HepG2 (cell line): Measurements from ENCODE around the gene CPEB3. TPM values are rescaled to one million over a fixed set of nuclear protein-coding genes. Genes with fewer than 3 reads are reported as not detected.

Experiments used
- CEBPG ChIP-seq: IDR thresholded peaks from 2 replicates; pipeline ENCODE4 v1.6.1; 2016
- EZH2 ChIP-seq: conservative IDR thresholded peaks from 2 replicates; pipeline ENCODE4 v1.6.1; 2012; ENCODE audit warnings: mild to moderate bottlenecking, low read depth, low read length, moderate library complexity
- FOSL2 ChIP-seq: sonication (generic); formaldehyde crosslinking; IDR thresholded peaks from 2 replicates; pipeline ENCODE4 v1.4.0; 2020; ENCODE audit warnings: missing genetic modification reagents
- IKZF1 ChIP-seq: fragments of 450-650 bp; IDR thresholded peaks from 2 replicates; pipeline ENCODE4 v1.7.1; 2016
- NR2F6 ChIP-seq, 2 experiments: IDR thresholded peaks; 2 replicates each; pipeline ENCODE4 v1.6.1; 2016; ENCODE audit warnings: antibody characterized with exemption in 1 of 2, mild to moderate bottlenecking in 1 of 2
- RAD21 ChIP-seq: fragments of 450-650 bp; formaldehyde crosslinking; IDR thresholded peaks from 2 replicates; pipeline ENCODE4 v1.5.0; 2020; ENCODE audit warnings: mild to moderate bottlenecking
- RXRB ChIP-seq: IDR thresholded peaks from 2 replicates; pipeline ENCODE4 v1.6.1; 2016; ENCODE audit warnings: borderline replicate concordance, missing genetic modification reagents, missing compliant biosample characterization
- TEAD3 ChIP-seq: optimal IDR thresholded peaks from 2 replicates; pipeline ENCODE3; 2016; ENCODE audit warnings: borderline replicate concordance
- THAP11 ChIP-seq: IDR thresholded peaks from 2 replicates; pipeline ENCODE4 v1.6.1; 2016; ENCODE audit warnings: missing biosample characterization, missing genetic modification reagents
- TRAFD1 ChIP-seq: sonication (generic); formaldehyde crosslinking; IDR thresholded peaks from 2 replicates; pipeline ENCODE4 v1.5.1; 2020; ENCODE audit warnings: missing genetic modification reagents, mild to moderate bottlenecking, borderline replicate concordance
- ZFP41 ChIP-seq: sonication (generic); formaldehyde crosslinking; IDR thresholded peaks from 2 replicates; pipeline ENCODE4 v1.4.0; 2020; ENCODE audit warnings: mild to moderate bottlenecking, missing genetic modification reagents, borderline replicate concordance
- ZNF224 ChIP-seq: sonication (generic); formaldehyde crosslinking; IDR thresholded peaks from 2 replicates; pipeline ENCODE4 v1.5.0; 2020; ENCODE audit warnings: mild to moderate bottlenecking, missing genetic modification reagents
- ZNF816 ChIP-seq: sonication (generic); formaldehyde crosslinking; IDR thresholded peaks from 2 replicates; pipeline ENCODE4 v1.8.0; 2022; ENCODE audit warnings: missing genetic modification reagents, mild to moderate bottlenecking, borderline replicate concordance
- polyA plus RNA-seq, 8 experiments: library from polyadenylated mRNA; depleted of rRNA in 3 of 8; stranded (reverse) in 7 of 8; unstranded in 1 of 8; fragments of >200 nt; fragmentation: Illumina TruSeq in 4 of 8; extraction: Trizol in 4 of 8; gene quantifications; 2 replicates each; pipeline versions ENCODE4 v1.2.1 to v1.2.3, GENCODE V29; 2011 to 2016; ENCODE audit warnings: low read depth in 4 of 8, missing spikeins in 1 of 8, mixed read lengths in 1 of 8; ENCODE audit not compliant: insufficient read depth in 1 of 8
- total RNA-seq, 5 experiments: library from RNA; depleted of rRNA; stranded (reverse); fragments of >200 nt; fragmentation: Illumina TruSeq; extraction: Trizol; gene quantifications; 2 replicates each; pipeline ENCODE4 v1.2.3, GENCODE V29; 2016; ENCODE audit warnings: low read depth in 1 of 5
- TF ChIP-seq, protein P1 (sequence below): IDR thresholded peaks from 2 replicates; pipeline ENCODE4 v1.4.0; 2020; ENCODE audit warnings: mild to moderate bottlenecking, missing genetic modification reagents
- TF ChIP-seq, protein P2 (sequence below): fragments of 450-650 bp; IDR thresholded peaks from 2 replicates; pipeline ENCODE4 v1.6.1; 2017; ENCODE audit warnings: mild to moderate bottlenecking
- TF ChIP-seq, protein P3 (sequence below): sonication (generic); formaldehyde crosslinking; IDR thresholded peaks from 2 replicates; pipeline ENCODE4 v1.4.0; 2020; ENCODE audit warnings: missing genetic modification reagents, mild to moderate bottlenecking, borderline replicate concordance
- TF ChIP-seq, protein P4 (sequence below): sonication (generic); formaldehyde crosslinking; IDR thresholded peaks from 2 replicates; pipeline ENCODE4 v1.4.0; 2020; ENCODE audit warnings: low read depth, mild to moderate bottlenecking, missing genetic modification reagents
- TF ChIP-seq, protein P5 (sequence below): sonication (generic); formaldehyde crosslinking; IDR thresholded peaks from 2 replicates; pipeline ENCODE4 v1.9.0; 2021; ENCODE audit warnings: missing genetic modification reagents, borderline replicate concordance

The CPEB3 gene
- total and polyA plus RNA-seq, 2 of the 13 experiments (the other 11 are each of a cell fraction or from before 2014, with no cell fraction given), result 0.66 to 0.70 TPM

DNA sequence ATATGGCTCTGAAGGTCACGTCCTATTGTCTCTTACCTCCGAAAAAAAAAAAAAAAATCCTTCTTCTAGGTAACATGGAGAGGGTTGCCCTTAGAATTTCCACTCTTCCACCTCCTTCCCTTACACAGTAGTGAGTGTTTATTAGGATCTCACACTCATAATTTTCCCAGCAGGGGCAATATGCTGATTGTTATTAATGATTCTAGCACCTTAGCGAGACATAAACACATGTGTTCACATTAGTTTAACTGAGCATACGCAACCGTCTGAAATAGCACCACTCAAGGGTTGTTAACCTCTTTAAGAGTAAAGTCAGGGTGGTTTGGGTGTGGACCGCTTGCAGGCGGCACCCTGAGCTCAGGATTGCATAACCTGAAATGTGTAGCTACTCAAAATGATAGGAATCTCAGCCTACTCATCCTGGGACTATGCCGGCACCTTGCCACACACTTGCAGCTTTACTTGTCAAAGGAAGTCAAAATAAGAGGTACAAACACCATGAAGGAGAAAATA is 52.2 kb downstream of the CPEB3 start (continued):
- TF ChIP-seq, protein P1, sequence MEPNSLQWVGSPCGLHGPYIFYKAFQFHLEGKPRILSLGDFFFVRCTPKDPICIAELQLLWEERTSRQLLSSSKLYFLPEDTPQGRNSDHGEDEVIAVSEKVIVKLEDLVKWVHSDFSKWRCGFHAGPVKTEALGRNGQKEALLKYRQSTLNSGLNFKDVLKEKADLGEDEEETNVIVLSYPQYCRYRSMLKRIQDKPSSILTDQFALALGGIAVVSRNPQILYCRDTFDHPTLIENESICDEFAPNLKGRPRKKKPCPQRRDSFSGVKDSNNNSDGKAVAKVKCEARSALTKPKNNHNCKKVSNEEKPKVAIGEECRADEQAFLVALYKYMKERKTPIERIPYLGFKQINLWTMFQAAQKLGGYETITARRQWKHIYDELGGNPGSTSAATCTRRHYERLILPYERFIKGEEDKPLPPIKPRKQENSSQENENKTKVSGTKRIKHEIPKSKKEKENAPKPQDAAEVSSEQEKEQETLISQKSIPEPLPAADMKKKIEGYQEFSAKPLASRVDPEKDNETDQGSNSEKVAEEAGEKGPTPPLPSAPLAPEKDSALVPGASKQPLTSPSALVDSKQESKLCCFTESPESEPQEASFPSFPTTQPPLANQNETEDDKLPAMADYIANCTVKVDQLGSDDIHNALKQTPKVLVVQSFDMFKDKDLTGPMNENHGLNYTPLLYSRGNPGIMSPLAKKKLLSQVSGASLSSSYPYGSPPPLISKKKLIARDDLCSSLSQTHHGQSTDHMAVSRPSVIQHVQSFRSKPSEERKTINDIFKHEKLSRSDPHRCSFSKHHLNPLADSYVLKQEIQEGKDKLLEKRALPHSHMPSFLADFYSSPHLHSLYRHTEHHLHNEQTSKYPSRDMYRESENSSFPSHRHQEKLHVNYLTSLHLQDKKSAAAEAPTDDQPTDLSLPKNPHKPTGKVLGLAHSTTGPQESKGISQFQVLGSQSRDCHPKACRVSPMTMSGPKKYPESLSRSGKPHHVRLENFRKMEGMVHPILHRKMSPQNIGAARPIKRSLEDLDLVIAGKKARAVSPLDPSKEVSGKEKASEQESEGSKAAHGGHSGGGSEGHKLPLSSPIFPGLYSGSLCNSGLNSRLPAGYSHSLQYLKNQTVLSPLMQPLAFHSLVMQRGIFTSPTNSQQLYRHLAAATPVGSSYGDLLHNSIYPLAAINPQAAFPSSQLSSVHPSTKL (CRISPR knock-in tag), result 0 out of 2 replicates have a peak, but pooled peaks have one; percentile 44
- no peak for TF ChIP-seq ZFP41
- no peak for TF ChIP-seq TRAFD1 (CRISPR knock-in tag)
- no peak for TF ChIP-seq EZH2
- TF ChIP-seq IKZF1, result no peak
- peak; percentile 86 for TF ChIP-seq CEBPG (CRISPR knock-in tag)
- TF ChIP-seq, protein P2, sequence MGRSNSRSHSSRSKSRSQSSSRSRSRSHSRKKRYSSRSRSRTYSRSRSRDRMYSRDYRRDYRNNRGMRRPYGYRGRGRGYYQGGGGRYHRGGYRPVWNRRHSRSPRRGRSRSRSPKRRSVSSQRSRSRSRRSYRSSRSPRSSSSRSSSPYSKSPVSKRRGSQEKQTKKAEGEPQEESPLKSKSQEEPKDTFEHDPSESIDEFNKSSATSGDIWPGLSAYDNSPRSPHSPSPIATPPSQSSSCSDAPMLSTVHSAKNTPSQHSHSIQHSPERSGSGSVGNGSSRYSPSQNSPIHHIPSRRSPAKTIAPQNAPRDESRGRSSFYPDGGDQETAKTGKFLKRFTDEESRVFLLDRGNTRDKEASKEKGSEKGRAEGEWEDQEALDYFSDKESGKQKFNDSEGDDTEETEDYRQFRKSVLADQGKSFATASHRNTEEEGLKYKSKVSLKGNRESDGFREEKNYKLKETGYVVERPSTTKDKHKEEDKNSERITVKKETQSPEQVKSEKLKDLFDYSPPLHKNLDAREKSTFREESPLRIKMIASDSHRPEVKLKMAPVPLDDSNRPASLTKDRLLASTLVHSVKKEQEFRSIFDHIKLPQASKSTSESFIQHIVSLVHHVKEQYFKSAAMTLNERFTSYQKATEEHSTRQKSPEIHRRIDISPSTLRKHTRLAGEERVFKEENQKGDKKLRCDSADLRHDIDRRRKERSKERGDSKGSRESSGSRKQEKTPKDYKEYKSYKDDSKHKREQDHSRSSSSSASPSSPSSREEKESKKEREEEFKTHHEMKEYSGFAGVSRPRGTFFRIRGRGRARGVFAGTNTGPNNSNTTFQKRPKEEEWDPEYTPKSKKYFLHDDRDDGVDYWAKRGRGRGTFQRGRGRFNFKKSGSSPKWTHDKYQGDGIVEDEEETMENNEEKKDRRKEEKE, result no peak
- 0 out of 2 replicates have a peak, but pooled peaks have one; percentile 6 for TF ChIP-seq NR2F6 (IDR thresholded peaks at IDR 0.05)
- TF ChIP-seq NR2F6 (CRISPR knock-in tag; IDR thresholded peaks at IDR 0.05), result no peak
- no peak for TF ChIP-seq ZNF224 (CRISPR knock-in tag)
- TF ChIP-seq, protein P3, sequence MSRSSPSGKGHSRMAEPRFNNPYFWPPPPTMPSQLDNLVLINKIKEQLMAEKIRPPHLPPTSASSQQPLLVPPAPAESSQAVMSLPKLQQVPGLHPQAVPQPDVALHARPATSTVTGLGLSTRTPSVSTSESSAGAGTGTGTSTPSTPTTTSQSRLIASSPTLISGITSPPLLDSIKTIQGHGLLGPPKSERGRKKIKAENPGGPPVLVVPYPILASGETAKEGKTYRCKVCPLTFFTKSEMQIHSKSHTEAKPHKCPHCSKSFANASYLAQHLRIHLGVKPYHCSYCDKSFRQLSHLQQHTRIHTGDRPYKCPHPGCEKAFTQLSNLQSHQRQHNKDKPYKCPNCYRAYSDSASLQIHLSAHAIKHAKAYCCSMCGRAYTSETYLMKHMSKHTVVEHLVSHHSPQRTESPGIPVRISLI (CRISPR knock-in tag), result peak; percentile 56; the same call in 1 of the 2 replicates
- TF ChIP-seq TEAD3 (CRISPR knock-in tag), result peak; percentile 25
- no peak for TF ChIP-seq RAD21 (CRISPR knock-in tag)
- TF ChIP-seq FOSL2 (CRISPR knock-in tag), result peak; percentile 78
- TF ChIP-seq RXRB (CRISPR knock-in tag), result 0 out of 2 replicates have a peak, but pooled peaks have one; percentile 23
- TF ChIP-seq THAP11 (CRISPR knock-in tag), result peak; percentile 24; the same call in 1 of the 2 replicates
- TF ChIP-seq, protein P4, sequence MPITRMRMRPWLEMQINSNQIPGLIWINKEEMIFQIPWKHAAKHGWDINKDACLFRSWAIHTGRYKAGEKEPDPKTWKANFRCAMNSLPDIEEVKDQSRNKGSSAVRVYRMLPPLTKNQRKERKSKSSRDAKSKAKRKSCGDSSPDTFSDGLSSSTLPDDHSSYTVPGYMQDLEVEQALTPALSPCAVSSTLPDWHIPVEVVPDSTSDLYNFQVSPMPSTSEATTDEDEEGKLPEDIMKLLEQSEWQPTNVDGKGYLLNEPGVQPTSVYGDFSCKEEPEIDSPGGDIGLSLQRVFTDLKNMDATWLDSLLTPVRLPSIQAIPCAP (CRISPR knock-in tag), result no peak
- TF ChIP-seq ZNF816 (CRISPR knock-in tag), result no peak
- TF ChIP-seq, protein P5, sequence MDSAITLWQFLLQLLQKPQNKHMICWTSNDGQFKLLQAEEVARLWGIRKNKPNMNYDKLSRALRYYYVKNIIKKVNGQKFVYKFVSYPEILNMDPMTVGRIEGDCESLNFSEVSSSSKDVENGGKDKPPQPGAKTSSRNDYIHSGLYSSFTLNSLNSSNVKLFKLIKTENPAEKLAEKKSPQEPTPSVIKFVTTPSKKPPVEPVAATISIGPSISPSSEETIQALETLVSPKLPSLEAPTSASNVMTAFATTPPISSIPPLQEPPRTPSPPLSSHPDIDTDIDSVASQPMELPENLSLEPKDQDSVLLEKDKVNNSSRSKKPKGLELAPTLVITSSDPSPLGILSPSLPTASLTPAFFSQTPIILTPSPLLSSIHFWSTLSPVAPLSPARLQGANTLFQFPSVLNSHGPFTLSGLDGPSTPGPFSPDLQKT (CRISPR knock-in tag), result no peak
